Gastrocnemius medialis (tissue), 4 donors: ENCODE data around the gene UTP14C.

ENCODE experiments used
- CTCF ChIP-seq, 5 experiments: fragments of 450-650 bp in 3 of 5; fragments of 200-600 bp in 2 of 5; sonication (generic) in 2 of 5; IDR thresholded peaks in 4 of 5; conservative IDR thresholded peaks in 1 of 5; 1 replicate in 4 of 5; 2 replicates in 1 of 5; pipeline ENCODE4 v1.5.1; 2016 to 2019; ENCODE audit warnings: antibody characterized with exemption in 5 of 5, mild to moderate bottlenecking in 3 of 5, moderate library complexity in 3 of 5
- POLR2A ChIP-seq, 2 donors: fragments of 450-650 bp; IDR thresholded peaks; one replicate each; pipeline ENCODE4 v1.6.1; 2017; ENCODE audit warnings: antibody characterized with exemption in 2 of 2, mild to moderate bottlenecking in 2 of 2, moderate library complexity in 2 of 2

- TF ChIP-seq CTCF (IDR thresholded peaks at IDR 0.05 in 4 of 5, conservative IDR thresholded peaks at IDR 0.05 in 1 of 5) (no peak), POLR2A (IDR thresholded peaks at IDR 0.05) (no peak)
Observed at GRCh38 chr13:52070929-52071523, 46.5 kb downstream of the UTP14C start.
